Testis (tissue), 2 donors: Measurements from ENCODE around the gene B4GALNT1.

Source experiments
- POLR2A ChIP-seq: fragments of 450-650 bp; IDR thresholded peaks from one replicate; pipeline ENCODE4 v1.6.1; 2017; ENCODE audit warnings: antibody characterized with exemption, mild to moderate bottlenecking, moderate library complexity
- TF ChIP-seq, protein P1 (sequence below), 3 experiments: fragments of 450-650 bp in 2 of 3; fragments of 200-600 bp in 1 of 3; sonication (generic) in 1 of 3; IDR thresholded peaks; one replicate each; pipeline ENCODE4 v1.5.1; 2016 to 2019; ENCODE audit warnings: antibody characterized with exemption in 3 of 3, mild to moderate bottlenecking in 2 of 3, moderate library complexity in 1 of 3

- TF ChIP-seq, protein P1, sequence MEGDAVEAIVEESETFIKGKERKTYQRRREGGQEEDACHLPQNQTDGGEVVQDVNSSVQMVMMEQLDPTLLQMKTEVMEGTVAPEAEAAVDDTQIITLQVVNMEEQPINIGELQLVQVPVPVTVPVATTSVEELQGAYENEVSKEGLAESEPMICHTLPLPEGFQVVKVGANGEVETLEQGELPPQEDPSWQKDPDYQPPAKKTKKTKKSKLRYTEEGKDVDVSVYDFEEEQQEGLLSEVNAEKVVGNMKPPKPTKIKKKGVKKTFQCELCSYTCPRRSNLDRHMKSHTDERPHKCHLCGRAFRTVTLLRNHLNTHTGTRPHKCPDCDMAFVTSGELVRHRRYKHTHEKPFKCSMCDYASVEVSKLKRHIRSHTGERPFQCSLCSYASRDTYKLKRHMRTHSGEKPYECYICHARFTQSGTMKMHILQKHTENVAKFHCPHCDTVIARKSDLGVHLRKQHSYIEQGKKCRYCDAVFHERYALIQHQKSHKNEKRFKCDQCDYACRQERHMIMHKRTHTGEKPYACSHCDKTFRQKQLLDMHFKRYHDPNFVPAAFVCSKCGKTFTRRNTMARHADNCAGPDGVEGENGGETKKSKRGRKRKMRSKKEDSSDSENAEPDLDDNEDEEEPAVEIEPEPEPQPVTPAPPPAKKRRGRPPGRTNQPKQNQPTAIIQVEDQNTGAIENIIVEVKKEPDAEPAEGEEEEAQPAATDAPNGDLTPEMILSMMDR (IDR thresholded peaks at IDR 0.05): no peak
- no peak for TF ChIP-seq POLR2A
Measured at GRCh38 chr12:57615637-57616036, 17.4 kb downstream of the B4GALNT1 start.
